ENCODE results near the gene CREBBP. TPM values are rescaled to one million over a fixed set of nuclear protein-coding genes. Genes with fewer than 3 reads are reported as not detected.

The CREBBP gene
- total and polyA plus RNA-seq, 2 donors from 2014 or later, result 5.9 to 74.6 TPM

DNA sequence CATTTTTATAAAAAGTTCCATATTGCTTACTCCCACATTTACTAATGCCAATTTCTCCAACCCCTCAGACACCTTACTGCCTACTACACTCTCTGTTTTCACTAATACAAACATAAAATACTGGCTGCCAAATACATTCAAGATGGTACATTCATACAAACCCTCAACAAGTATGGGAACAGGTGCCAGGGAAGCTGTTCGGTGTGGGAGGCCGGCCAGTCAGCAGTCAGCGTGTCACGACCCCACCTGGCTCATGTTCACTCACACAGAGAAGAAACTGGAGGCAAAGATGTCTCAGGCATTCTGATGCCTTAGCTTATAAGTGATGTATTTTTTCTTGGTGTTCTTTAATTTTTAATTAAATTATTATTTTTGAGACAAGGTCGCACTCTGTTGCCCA, 120.8 kb downstream of the CREBBP start:
- no peak overlapping the region for H3K9ac ChIP-seq (ENCODE audit: low read length in 3 of 3)
- H3K4me1 ChIP-seq (ENCODE audit: control insufficient read depth in 2 of 3, insufficient read depth in 2 of 3, low read depth in 1 of 3, low read length in 3 of 3), result peaks cover 0 to 6% (median 0%) of the 10 kb centered on the region in 3 donors
- no peaks in the 10 kb centered on the region for H3K27me3 ChIP-seq (ENCODE audit: control insufficient read depth, insufficient read depth, low read length)
- FAIRE-seq (no peak), DNase-seq (no peak)
- peaks cover 8 to 36% (median 18%) of the 10 kb centered on the region in 3 donors for H3K36me3 ChIP-seq (ENCODE audit: control insufficient read depth in 2 of 3, insufficient read depth in 3 of 3, low read length in 3 of 3)
- TF ChIP-seq, protein P1, sequence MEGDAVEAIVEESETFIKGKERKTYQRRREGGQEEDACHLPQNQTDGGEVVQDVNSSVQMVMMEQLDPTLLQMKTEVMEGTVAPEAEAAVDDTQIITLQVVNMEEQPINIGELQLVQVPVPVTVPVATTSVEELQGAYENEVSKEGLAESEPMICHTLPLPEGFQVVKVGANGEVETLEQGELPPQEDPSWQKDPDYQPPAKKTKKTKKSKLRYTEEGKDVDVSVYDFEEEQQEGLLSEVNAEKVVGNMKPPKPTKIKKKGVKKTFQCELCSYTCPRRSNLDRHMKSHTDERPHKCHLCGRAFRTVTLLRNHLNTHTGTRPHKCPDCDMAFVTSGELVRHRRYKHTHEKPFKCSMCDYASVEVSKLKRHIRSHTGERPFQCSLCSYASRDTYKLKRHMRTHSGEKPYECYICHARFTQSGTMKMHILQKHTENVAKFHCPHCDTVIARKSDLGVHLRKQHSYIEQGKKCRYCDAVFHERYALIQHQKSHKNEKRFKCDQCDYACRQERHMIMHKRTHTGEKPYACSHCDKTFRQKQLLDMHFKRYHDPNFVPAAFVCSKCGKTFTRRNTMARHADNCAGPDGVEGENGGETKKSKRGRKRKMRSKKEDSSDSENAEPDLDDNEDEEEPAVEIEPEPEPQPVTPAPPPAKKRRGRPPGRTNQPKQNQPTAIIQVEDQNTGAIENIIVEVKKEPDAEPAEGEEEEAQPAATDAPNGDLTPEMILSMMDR (IDR thresholded peaks at IDR 0.05; ENCODE audit: borderline replicate concordance, extremely low read depth, insufficient read depth), result no peak
- H3K27ac ChIP-seq (ENCODE audit: low read depth in 2 of 2, low read length in 2 of 2), result no peak overlapping the region
- H3K9me3 ChIP-seq (ENCODE audit: control insufficient read depth in 2 of 3, insufficient read depth in 1 of 3, low read length in 3 of 3), result no peaks in the 10 kb centered on the region
- intact Hi-C loops (cut with DNase I), result no loop called here
- H3K4me3 ChIP-seq (ENCODE audit: low read length in 3 of 3), result no peak overlapping the region

- intact Hi-C loops (cut with DNase I), result no loop called here
- FAIRE-seq, result no peak
- H3K27ac ChIP-seq (ENCODE audit: low read depth in 2 of 2, low read length in 2 of 2), result no peak overlapping the region
Observed at GRCh38 chr16:3756113-3756512, 124.4 kb downstream of the CREBBP start.

DNA sequence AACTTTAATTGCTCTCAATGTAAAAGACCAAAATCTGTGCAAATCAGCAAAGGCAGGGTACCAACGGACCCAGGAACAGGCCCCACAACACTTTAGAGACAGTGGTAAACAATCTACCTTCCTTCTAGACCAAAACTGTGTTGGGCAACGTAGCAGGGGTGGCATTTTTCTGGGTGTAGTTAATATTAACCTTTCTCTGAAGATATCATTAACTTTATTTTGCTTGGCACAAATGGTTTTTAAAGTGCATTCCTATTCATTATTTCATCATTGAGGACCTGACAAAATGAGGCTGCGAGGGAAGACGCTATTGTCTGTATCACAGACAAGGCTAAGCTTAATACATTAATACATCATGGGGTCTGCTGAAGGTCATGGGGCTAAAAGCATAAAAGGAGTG, 125.3 kb downstream of the CREBBP start:
- Histone ChIP-seq H3K27ac (ENCODE audit: low read depth in 2 of 2, low read length in 2 of 2) (no peak overlapping the region), H3K9ac (ENCODE audit: low read length in 3 of 3) (no peak overlapping the region), H3K9me3 (ENCODE audit: control insufficient read depth in 2 of 3, insufficient read depth in 1 of 3, low read length in 3 of 3) (no peaks in the 10 kb centered on the region), H3K36me3 (ENCODE audit: control insufficient read depth in 2 of 3, insufficient read depth in 3 of 3, low read length in 3 of 3) (peaks cover 10 to 57% (median 25%) of the 10 kb centered on the region in 3 donors), H3K4me1 (ENCODE audit: control insufficient read depth in 2 of 3, insufficient read depth in 2 of 3, low read depth in 1 of 3, low read length in 3 of 3) (peaks cover 0 to 6% (median 0%) of the 10 kb centered on the region in 3 donors), H3K27me3 (ENCODE audit: control insufficient read depth, insufficient read depth, low read length) (no peaks in the 10 kb centered on the region), H3K4me3 (ENCODE audit: low read length in 3 of 3) (no peak overlapping the region)
- no peak for FAIRE-seq
- TF ChIP-seq, protein P1 (IDR thresholded peaks at IDR 0.05; ENCODE audit: borderline replicate concordance, extremely low read depth, insufficient read depth), result no peak
- DNase-seq, result no peak
- intact Hi-C loops (cut with DNase I), result no loop called here

More at GRCh38 chr16:3756113-3756512, 124.4 kb downstream of the CREBBP start:
- H3K27me3 ChIP-seq (ENCODE audit: control insufficient read depth, insufficient read depth, low read length), result no peaks in the 10 kb centered on the region
- H3K4me1 ChIP-seq (ENCODE audit: control insufficient read depth in 2 of 3, insufficient read depth in 2 of 3, low read depth in 1 of 3, low read length in 3 of 3), result peaks cover 0 to 6% (median 0%) of the 10 kb centered on the region in 3 donors
- H3K36me3 ChIP-seq (ENCODE audit: control insufficient read depth in 2 of 3, insufficient read depth in 3 of 3, low read length in 3 of 3), result peaks cover 10 to 54% (median 22%) of the 10 kb centered on the region in 3 donors
- DNase-seq, result no peak
- TF ChIP-seq, protein P1 (IDR thresholded peaks at IDR 0.05; ENCODE audit: borderline replicate concordance, extremely low read depth, insufficient read depth), result no peak
- no peak overlapping the region for H3K4me3 ChIP-seq (ENCODE audit: low read length in 3 of 3)
- H3K9ac ChIP-seq (ENCODE audit: low read length in 3 of 3), result no peak overlapping the region
- H3K9me3 ChIP-seq (ENCODE audit: control insufficient read depth in 2 of 3, insufficient read depth in 1 of 3, low read length in 3 of 3), result no peaks in the 10 kb centered on the region

DNA sequence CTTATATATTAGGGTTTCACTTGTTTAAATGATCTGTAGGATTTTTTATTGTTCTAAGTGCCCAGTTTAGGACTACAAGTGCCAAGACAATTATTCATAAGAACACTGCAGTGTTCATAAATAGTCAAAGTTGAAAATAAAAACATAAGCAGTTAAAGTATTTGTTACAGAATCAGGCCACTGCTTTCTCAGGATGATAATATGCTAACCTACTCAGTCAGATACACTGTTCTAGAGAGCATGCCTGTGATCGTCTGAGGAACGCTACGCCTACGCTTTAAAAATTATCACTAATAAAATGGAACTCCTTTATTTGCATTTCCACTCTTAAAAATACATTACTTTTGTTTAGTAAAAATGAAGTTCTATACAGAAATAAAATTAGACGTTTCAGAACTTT, 125.7 kb downstream of the CREBBP start:
- DNase-seq (no peak), FAIRE-seq (no peak)
- Histone ChIP-seq H3K36me3 (ENCODE audit: control insufficient read depth in 2 of 3, insufficient read depth in 3 of 3, low read length in 3 of 3) (peaks cover 10 to 58% (median 25%) of the 10 kb centered on the region in 3 donors), H3K27me3 (ENCODE audit: control insufficient read depth, insufficient read depth, low read length) (no peaks in the 10 kb centered on the region), H3K27ac (ENCODE audit: low read depth in 2 of 2, low read length in 2 of 2) (no peak overlapping the region), H3K4me3 (ENCODE audit: low read length in 3 of 3) (no peak overlapping the region), H3K9ac (ENCODE audit: low read length in 3 of 3) (no peak overlapping the region), H3K9me3 (ENCODE audit: control insufficient read depth in 2 of 3, insufficient read depth in 1 of 3, low read length in 3 of 3) (no peaks in the 10 kb centered on the region), H3K4me1 (ENCODE audit: control insufficient read depth in 2 of 3, insufficient read depth in 2 of 3, low read depth in 1 of 3, low read length in 3 of 3) (peaks cover 0 to 6% (median 0%) of the 10 kb centered on the region in 3 donors)
- intact Hi-C loops (cut with DNase I), result no loop called here
- TF ChIP-seq, protein P1 (IDR thresholded peaks at IDR 0.05; ENCODE audit: borderline replicate concordance, extremely low read depth, insufficient read depth), result no peak

All from kidney (tissue), 14 donors.